Transverse colon (tissue), 4 donors: ENCODE data around the gene RSKR. TPM values are rescaled to one million over a fixed set of nuclear protein-coding genes. Genes with fewer than 3 reads are reported as not detected.

Source experiments
- DNase-seq: peaks from one replicate; pipeline ENCODE4 v3.0.0-alpha.2; 2019
- H3K27ac ChIP-seq, 4 donors: fragments of 200-600 bp; sonication (generic); 2 replicates each; pipeline ENCODE4 v1.5.1; 2016 to 2018; ENCODE audit warnings: inconsistent platforms in 4 of 4
- H3K27me3 ChIP-seq: fragments of 200-600 bp; sonication (generic); 2 replicates; pipeline ENCODE4 v1.5.1; 2017; ENCODE audit warnings: inconsistent platforms
- H3K36me3 ChIP-seq, 4 donors: fragments of 200-600 bp; sonication (generic); 2 replicates each; pipeline ENCODE4 v1.5.1; 2017 to 2019; ENCODE audit warnings: inconsistent platforms in 4 of 4
- H3K4me1 ChIP-seq, 4 donors: fragments of 200-600 bp; sonication (generic); 2 replicates each; pipeline ENCODE4 v1.5.1; 2017 to 2020; ENCODE audit warnings: inconsistent platforms in 4 of 4
- H3K4me3 ChIP-seq, 4 donors: fragments of 200-600 bp; sonication (generic); 1 replicate in 1 of 4; 2 replicates in 3 of 4; pipeline versions ENCODE4 v1.5.1 to v1.6.1; 2017 to 2019; ENCODE audit warnings: inconsistent platforms in 4 of 4
- H3K9me3 ChIP-seq, 2 donors: fragments of 200-600 bp; sonication (generic); 2 replicates each; pipeline ENCODE4 v1.5.1; 2017 to 2019; ENCODE audit warnings: inconsistent platforms in 2 of 2
- CTCF ChIP-seq, 5 experiments: fragments of 200-600 bp in 3 of 5; fragments of 450-650 bp in 2 of 5; sonication (generic) in 3 of 5; IDR thresholded peaks; 1 replicate in 2 of 5; 2 replicates in 3 of 5; pipeline ENCODE4 v1.5.1; 2016 to 2017; ENCODE audit warnings: antibody characterized with exemption in 5 of 5, inconsistent platforms in 3 of 5, mild to moderate bottlenecking in 2 of 5, moderate library complexity in 1 of 5
- EP300 ChIP-seq: sonication (generic); formaldehyde crosslinking; IDR thresholded peaks from one replicate; pipeline ENCODE4 v1.6.1; 2017; ENCODE audit warnings: antibody characterized with exemption, low read depth
- POLR2A ChIP-seq: fragments of 450-650 bp; IDR thresholded peaks from one replicate; pipeline ENCODE4 v1.6.1; 2016; ENCODE audit warnings: antibody characterized with exemption, mild to moderate bottlenecking, moderate library complexity
- POLR2AphosphoS5 ChIP-seq, 3 donors: sonication (generic); formaldehyde crosslinking; IDR thresholded peaks; one replicate each; pipeline ENCODE4 v1.6.1; 2016; ENCODE audit warnings: antibody characterized with exemption in 3 of 3
- WGBS, 2 donors: methylation state at CpG; one replicate each; pipeline ENCODE4 v1.1.5; 2018; ENCODE audit warnings: low coverage in 1 of 2; 5-methylcytosine and 5-hydroxymethylcytosine counted together
- in situ Hi-C, 4 donors: fragments of 200-750 bp; cut with MboI; loops; one replicate each; pipeline versions ENCODE4 v1.15.0 to v1.15.1; 2017; ENCODE audit warnings: low sequenced_read_pairs in 3 of 4, low pct_ligation_motif_present in 1 of 4, low pct_unique_long_range_greater_than_20kb in 1 of 4
- intact Hi-C: fragments of 100-400 bp; cut with DNase I; formaldehyde crosslinking; loops from one replicate; pipeline ENCODE4 v1.15.1; 2023; ENCODE audit warnings: low total_unique reads
- total RNA-seq, 4 donors: library from RNA; depleted of rRNA; stranded (reverse); fragments of >200 nt; gene quantifications; one replicate each; pipeline ENCODE4 v1.1.0, GENCODE V29; 2016

The RSKR gene
- total RNA-seq, 4 donors from 2014 or later = 8.3 to 70.8 (median 22.1) TPM

- intact Hi-C loops (no loop called here), in situ Hi-C loops (no loop called here)
- H3K4me1 ChIP-seq = peaks cover 12 to 38% (median 21%) of the 10 kb centered on the region in 4 donors
- H3K4me3 ChIP-seq = peak within 1 kb of the TSS; percentile 47 to 83 (median 71)
- no peaks in the 10 kb centered on the region for H3K27me3 ChIP-seq
- H3K27ac ChIP-seq = peak within 1 kb of the TSS; percentile 78 to 87 (median 82)
- H3K36me3 ChIP-seq = no peaks in the 10 kb centered on the region
- H3K9me3 ChIP-seq = no peaks in the 10 kb centered on the region
- peak; percentile 97 for DNase-seq
- TF ChIP-seq POLR2A (peak; percentile 88), POLR2AphosphoS5 (IDR thresholded peaks at IDR 0.05) (peak; percentile 85 to 91 (median 91)), CTCF (IDR thresholded peaks at IDR 0.05) (no peak)
- WGBS, 2 donors = 1% methylated on average over 23 to 37 of the region's 49 CpGs
Observed at GRCh38 chr17:28571361-28572122, 42.4 kb downstream of the RSKR start, which contains the start of gene PIGS. Gene PIGS, minus strand, starts transcription at chr17:28571524. Its CDS starts 28 bp downstream, at chr17:28571496.

DNA sequence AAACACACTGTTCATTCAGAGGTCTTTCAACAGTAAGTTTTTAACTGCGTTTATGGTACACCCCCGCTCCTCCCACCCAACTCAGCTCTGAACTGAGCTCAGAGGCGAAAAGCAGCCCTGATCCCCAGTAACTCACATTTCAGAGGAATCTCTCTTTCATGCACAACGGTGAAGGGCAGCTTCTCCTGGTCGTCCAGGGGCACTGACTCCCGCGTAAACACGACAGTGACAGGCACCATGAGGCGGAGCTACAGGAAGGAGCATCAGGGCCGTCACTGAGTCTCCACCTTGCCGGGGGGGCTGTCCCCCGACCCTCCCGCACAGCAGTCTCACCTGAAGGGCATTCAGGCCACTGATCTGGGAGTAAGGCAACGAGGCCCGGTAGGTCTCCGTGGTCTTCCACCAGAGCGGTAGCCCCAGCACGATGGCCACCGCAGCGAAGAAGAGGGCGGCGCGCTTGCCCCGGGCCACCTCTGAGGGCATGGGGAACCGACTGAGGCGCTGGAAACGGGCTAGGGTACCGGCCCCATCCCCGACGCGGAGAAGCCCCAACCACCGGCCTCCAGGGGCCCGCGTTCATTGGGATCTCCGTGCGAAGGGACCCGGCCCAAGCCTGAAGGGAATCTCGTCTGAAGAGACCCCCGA, 43.1 kb downstream of the RSKR start:
- peak; percentile 53 for DNase-seq
- Histone ChIP-seq H3K36me3 (no peaks in the 10 kb centered on the region), H3K27me3 (no peaks in the 10 kb centered on the region), H3K4me3 (peak overlapping the region; percentile 47 to 83 (median 71)), H3K27ac (peak overlapping the region; percentile 78 to 87 (median 82)), H3K4me1 (peaks cover 12 to 34% (median 19%) of the 10 kb centered on the region in 4 donors), H3K9me3 (no peaks in the 10 kb centered on the region)
- WGBS, 2 donors = 0 to 8% methylated on average over 2 to 30 of the region's 39 CpGs
- in situ Hi-C loops = no loop called here
- TF ChIP-seq POLR2A (no peak), EP300 (no peak), CTCF (IDR thresholded peaks at IDR 0.05) (no peak), POLR2AphosphoS5 (IDR thresholded peaks at IDR 0.05) (no peak)
- intact Hi-C loops = no loop called here

DNA sequence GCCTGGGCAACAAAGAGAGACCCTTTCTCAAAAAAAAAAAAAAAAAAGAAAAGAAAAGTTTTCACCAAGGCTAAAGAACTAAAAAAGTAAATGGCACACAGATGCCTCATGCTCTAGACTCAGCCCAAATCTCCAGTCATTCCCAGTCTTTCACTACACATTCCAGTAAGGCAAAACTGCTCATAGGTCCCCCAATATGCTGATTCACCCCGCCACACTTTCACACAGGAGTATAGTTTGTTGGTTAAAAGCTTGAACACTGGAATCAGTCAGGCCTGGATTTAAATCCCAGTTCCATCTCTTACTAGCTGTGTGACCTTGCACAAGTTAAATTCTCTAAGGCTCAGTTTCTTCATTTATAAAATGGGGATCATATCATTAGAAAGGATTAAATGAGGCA, 44.5 kb downstream of the RSKR start:
- Histone ChIP-seq H3K36me3 (no peaks in the 10 kb centered on the region), H3K9me3 (no peaks in the 10 kb centered on the region), H3K4me3 (no peak overlapping the region), H3K27me3 (no peaks in the 10 kb centered on the region), H3K27ac (no peak overlapping the region), H3K4me1 (peaks cover 12 to 33% (median 19%) of the 10 kb centered on the region in 4 donors)
- intact Hi-C loops (no loop called here), in situ Hi-C loops (no loop called here)
- WGBS, 2 donors = 89 to 94% methylated on average over 1 of the region's 1 CpG
- DNase-seq = no peak
- TF ChIP-seq POLR2A (no peak), POLR2AphosphoS5 (IDR thresholded peaks at IDR 0.05) (no peak), EP300 (no peak), CTCF (IDR thresholded peaks at IDR 0.05) (no peak)

GRCh38 chr17:28567604-28568003, 46.4 kb downstream of the RSKR start:
- TF ChIP-seq EP300 (no peak), POLR2A (no peak), CTCF (IDR thresholded peaks at IDR 0.05) (no peak), POLR2AphosphoS5 (IDR thresholded peaks at IDR 0.05) (no peak)
- in situ Hi-C loops (no loop called here), intact Hi-C loops (no loop called here)
- no peak for DNase-seq
- Histone ChIP-seq H3K4me3 (no peak overlapping the region), H3K9me3 (no peaks in the 10 kb centered on the region), H3K27me3 (no peaks in the 10 kb centered on the region), H3K27ac (no peak overlapping the region), H3K36me3 (peaks cover 0 to 12% (median 3%) of the 10 kb centered on the region in 4 donors), H3K4me1 (peaks cover 12 to 29% (median 19%) of the 10 kb centered on the region in 4 donors)
- WGBS, 2 donors = 79 to 83% methylated on average over 3 of the region's 3 CpGs
